Kidney epithelial cell (primary cell): ENCODE results near the gene SLC16A1. TPM values are rescaled to one million over a fixed set of nuclear protein-coding genes. Genes with fewer than 3 reads are reported as not detected.

ENCODE experiments used
- DNase-seq: peaks from one replicate; pipeline ENCODE4 v3.0.0-alpha.2; 2010; ENCODE audit warnings: low read depth
- H3K27me3 ChIP-seq: 2 replicates; pipeline ENCODE4 v1.6.0; 2011; ENCODE audit warnings: low read length; ENCODE audit not compliant: control insufficient read depth, insufficient read depth
- H3K36me3 ChIP-seq: 2 replicates; pipeline ENCODE4 v1.5.1; 2011; ENCODE audit warnings: low read length; ENCODE audit not compliant: control insufficient read depth, insufficient read depth
- H3K4me3 ChIP-seq: 2 replicates; pipeline ENCODE4 v1.5.1; 2011; ENCODE audit warnings: low read depth, mild to moderate bottlenecking, control low read depth, low read length
- total RNA-seq: library from RNA; depleted of rRNA; stranded (reverse); fragments of >200 nt; gene quantifications from 2 replicates; pipeline ENCODE4 v1.2.3, GENCODE V29; 2015
- TF ChIP-seq, protein P1 (sequence below): IDR thresholded peaks from 2 replicates; pipeline ENCODE4 v1.5.1; 2011; ENCODE audit warnings: mild to moderate bottlenecking, moderate library complexity, low read length, control low read depth, inconsistent platforms; ENCODE audit not compliant: insufficient read depth, poor library complexity, severe bottlenecking

Gene SLC16A1, protein sequence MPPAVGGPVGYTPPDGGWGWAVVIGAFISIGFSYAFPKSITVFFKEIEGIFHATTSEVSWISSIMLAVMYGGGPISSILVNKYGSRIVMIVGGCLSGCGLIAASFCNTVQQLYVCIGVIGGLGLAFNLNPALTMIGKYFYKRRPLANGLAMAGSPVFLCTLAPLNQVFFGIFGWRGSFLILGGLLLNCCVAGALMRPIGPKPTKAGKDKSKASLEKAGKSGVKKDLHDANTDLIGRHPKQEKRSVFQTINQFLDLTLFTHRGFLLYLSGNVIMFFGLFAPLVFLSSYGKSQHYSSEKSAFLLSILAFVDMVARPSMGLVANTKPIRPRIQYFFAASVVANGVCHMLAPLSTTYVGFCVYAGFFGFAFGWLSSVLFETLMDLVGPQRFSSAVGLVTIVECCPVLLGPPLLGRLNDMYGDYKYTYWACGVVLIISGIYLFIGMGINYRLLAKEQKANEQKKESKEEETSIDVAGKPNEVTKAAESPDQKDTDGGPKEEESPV
- 73.3 and 93.6 TPM in 2 replicates for total RNA-seq

GRCh38 chr1:112955773-112956543 is at the start of gene SLC16A1:
Gene SLC16A1, minus strand, starts transcription at chr1:112956196. Its CDS starts 26,888 bp downstream, at chr1:112929308.
- Histone ChIP-seq H3K36me3 (no peaks in the 10 kb centered on the region), H3K27me3 (no peaks in the 10 kb centered on the region), H3K4me3 (peak within 1 kb of the TSS; percentile 76)
- TF ChIP-seq, protein P1, sequence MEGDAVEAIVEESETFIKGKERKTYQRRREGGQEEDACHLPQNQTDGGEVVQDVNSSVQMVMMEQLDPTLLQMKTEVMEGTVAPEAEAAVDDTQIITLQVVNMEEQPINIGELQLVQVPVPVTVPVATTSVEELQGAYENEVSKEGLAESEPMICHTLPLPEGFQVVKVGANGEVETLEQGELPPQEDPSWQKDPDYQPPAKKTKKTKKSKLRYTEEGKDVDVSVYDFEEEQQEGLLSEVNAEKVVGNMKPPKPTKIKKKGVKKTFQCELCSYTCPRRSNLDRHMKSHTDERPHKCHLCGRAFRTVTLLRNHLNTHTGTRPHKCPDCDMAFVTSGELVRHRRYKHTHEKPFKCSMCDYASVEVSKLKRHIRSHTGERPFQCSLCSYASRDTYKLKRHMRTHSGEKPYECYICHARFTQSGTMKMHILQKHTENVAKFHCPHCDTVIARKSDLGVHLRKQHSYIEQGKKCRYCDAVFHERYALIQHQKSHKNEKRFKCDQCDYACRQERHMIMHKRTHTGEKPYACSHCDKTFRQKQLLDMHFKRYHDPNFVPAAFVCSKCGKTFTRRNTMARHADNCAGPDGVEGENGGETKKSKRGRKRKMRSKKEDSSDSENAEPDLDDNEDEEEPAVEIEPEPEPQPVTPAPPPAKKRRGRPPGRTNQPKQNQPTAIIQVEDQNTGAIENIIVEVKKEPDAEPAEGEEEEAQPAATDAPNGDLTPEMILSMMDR = peak; percentile 35
- DNase-seq = no peak

GRCh38 chr1:113003751-113004690 is 48.0 kb upstream of the SLC16A1 start:
- DNase-seq = no peak
- Histone ChIP-seq H3K27me3 (no peaks in the 10 kb centered on the region), H3K36me3 (no peaks in the 10 kb centered on the region), H3K4me3 (no peak overlapping the region)
- TF ChIP-seq, protein P1 = no peak

DNA sequence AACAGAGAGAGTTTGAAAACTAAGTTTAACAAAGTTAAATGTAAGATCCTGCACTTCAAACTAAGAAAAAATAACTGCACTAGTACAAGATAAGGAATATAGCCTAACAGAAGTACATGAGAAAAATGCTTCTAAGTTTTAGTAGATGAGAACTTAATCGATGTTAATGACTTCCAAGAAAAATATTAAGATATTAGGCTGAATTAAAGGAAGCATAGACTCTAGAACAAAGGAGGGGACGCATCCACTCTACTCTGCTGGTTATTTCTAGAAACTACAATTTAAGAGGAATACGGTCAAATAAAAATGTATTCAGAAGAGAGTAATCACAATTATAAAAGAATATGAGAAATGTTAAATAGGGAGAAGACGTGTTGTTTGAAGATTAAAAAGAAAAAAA is 46.3 kb upstream of the SLC16A1 start:
- H3K27me3 ChIP-seq = no peaks in the 10 kb centered on the region
- H3K36me3 ChIP-seq = no peaks in the 10 kb centered on the region
- TF ChIP-seq, protein P1 = no peak
- DNase-seq = no peak
- no peak overlapping the region for H3K4me3 ChIP-seq

GRCh38 chr1:112998592-112999235 is 42.7 kb upstream of the SLC16A1 start:
- H3K27me3 ChIP-seq = no peaks in the 10 kb centered on the region
- DNase-seq = peak; percentile 43
- TF ChIP-seq, protein P1 = no peak

GRCh38 chr1:112997781-112998180 is 41.8 kb upstream of the SLC16A1 start:
- no peaks in the 10 kb centered on the region for H3K36me3 ChIP-seq
- no peak for DNase-seq
- H3K27me3 ChIP-seq = no peaks in the 10 kb centered on the region
- H3K4me3 ChIP-seq = no peak overlapping the region
- TF ChIP-seq, protein P1 = no peak

More at GRCh38 chr1:112998592-112999235, 42.7 kb upstream of the SLC16A1 start:
- Histone ChIP-seq H3K36me3 (no peaks in the 10 kb centered on the region), H3K4me3 (no peak overlapping the region)
